Activated T-helper 1 cell treated with anti-CD3 and anti-CD28 coated beads, Interleukin-2, amount 50 U/mL, for 16 hours (primary cell): Measurements from ENCODE around the gene FBXW10.
"Not testable (repeated sequence)": the region's sequence is repeated elsewhere in the genome, so short reads cannot be mapped to it uniquely, and the experiment has no call there.

Source experiments
- DNase-seq, 2 donors: peaks; one replicate each; pipeline ENCODE4 v3.0.0-alpha.2; 2020; ENCODE audit warnings: low read depth in 1 of 2, low spot score in 1 of 2

Gene FBXW10, protein sequence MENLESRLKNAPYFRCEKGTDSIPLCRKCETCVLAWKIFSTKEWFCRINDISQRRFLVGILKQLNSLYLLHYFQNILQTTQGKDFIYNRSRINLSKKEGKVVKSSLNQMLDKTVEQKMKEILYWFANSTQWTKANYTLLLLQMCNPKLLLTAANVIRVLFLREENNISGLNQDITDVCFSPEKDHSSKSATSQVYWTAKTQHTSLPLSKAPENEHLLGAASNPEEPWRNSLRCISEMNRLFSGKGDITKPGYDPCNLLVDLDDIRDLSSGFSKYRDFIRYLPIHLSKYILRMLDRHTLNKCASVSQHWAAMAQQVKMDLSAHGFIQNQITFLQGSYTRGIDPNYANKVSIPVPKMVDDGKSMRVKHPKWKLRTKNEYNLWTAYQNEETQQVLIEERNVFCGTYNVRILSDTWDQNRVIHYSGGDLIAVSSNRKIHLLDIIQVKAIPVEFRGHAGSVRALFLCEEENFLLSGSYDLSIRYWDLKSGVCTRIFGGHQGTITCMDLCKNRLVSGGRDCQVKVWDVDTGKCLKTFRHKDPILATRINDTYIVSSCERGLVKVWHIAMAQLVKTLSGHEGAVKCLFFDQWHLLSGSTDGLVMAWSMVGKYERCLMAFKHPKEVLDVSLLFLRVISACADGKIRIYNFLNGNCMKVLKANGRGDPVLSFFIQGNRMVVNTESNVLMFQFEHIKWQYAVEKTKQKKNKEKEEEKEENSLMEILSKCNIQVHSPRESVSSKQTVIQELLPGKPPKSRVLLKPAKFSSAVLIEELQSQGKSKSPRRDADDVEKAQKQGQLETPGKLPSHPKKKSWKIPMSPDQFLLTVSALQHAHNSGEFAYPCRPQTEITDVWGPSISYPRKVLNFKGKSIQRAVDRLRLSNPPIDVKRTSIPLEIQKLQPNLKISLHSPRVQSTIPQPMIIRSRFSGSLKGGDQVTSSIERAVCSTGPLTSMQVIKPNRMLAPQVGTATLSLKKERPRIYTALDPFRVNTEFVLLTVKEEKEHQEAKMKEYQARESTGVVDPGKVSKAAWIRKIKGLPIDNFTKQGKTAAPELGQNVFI

GRCh38 chr17:18743699-18744421, at the start of gene FBXW10:
FBXW10 (plus strand) TSS chr17:18744054; CDS start chr17:18744245, 191 bp downstream.
- DNase-seq, result not testable (repeated sequence)

GRCh38 chr17:18695143-18695542, 48.7 kb upstream of the FBXW10 start:
- not testable (repeated sequence) for DNase-seq

GRCh38 chr17:18698473-18699103, 45.3 kb upstream of the FBXW10 start:
- DNase-seq, result not testable (repeated sequence)

- DNase-seq, result not testable (repeated sequence)
Observed at GRCh38 chr17:18705955-18706354, 37.9 kb upstream of the FBXW10 start.

- not testable (repeated sequence) for DNase-seq
Observed at GRCh38 chr17:18708215-18708614, 35.6 kb upstream of the FBXW10 start.

GRCh38 chr17:18712354-18712999, 31.4 kb upstream of the FBXW10 start:
- peak; percentile 29 to 33 for DNase-seq

DNA sequence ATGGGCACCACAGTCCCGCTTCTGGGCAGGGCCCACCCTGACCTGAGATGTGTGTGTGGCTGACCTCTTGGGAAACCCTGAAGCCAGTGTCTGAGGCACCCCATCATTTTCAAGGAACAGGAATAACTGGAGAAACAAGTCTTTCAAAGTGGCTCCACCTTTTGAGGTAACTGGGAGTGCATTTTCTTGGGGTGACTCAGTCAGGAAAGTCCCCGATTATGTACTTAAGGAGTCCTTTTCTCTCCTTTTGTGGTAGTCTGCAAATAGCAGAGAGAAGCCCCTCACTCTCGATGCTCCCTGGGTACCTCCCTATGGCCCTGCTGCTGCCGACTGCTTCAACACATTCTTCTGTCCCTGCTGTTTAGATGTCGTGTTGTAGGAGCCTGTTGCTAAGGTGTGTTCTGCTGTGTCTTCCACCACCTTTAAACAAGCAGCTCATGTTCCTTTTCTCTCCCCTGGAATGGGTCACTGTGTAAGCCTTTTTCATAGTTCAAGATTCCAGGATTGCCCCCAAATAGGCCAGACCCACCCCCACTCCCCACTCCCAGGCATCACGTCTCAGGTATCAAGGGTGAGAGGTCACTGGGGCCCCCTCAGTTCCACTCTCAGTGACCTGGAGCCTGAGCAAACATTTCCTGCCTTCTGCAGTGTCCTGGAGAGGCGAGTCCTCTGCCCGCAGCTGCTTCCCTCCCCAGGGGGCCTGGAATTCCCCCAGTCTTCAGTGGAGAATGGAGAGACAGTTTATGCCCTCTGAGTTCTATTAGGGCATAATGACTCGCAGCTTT, 25.0 kb upstream of the FBXW10 start:
- not testable (repeated sequence) for DNase-seq

DNA sequence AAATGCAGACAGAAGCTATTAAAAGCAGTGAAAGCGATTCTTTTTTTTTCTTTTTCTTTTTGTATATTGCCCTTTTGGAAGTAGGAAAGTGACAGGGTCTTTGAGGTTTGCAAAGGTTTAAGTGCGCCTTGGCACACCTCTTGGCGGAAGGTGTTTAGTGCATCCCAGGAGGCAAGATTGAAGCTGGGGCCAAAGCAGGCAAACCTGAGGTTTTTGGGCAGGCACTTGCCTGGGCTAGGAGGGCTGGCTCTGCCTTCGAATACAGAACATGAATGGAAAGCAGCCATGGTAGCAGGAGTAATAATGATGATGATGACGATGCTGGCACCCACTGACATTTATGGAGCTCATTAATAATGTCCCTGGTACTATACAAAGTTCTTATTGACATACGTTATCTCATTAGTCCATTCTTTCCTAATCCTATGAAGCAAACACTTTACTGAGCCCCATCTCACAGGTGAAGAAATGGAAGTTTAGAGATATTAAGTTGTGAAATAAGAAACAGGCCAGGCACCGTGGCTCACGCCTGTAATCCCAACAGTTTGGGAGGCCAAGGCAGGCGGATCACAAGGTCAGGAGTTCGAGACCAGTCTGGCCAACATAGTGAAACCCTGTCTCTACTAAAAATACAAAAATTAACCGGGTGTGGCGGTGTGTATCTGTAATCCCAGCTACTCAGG, 24.3 kb upstream of the FBXW10 start:
- DNase-seq, result not testable (repeated sequence)

GRCh38 chr17:18721775-18722547, 21.9 kb upstream of the FBXW10 start:
- not testable (repeated sequence) for DNase-seq

- not testable (repeated sequence) for DNase-seq
Observed at GRCh38 chr17:18722612-18723011, 21.2 kb upstream of the FBXW10 start.

GRCh38 chr17:18723509-18723908, 20.3 kb upstream of the FBXW10 start:
- not testable (repeated sequence) for DNase-seq

- not testable (repeated sequence) for DNase-seq
Observed at GRCh38 chr17:18732438-18732837, 11.4 kb upstream of the FBXW10 start.

DNA sequence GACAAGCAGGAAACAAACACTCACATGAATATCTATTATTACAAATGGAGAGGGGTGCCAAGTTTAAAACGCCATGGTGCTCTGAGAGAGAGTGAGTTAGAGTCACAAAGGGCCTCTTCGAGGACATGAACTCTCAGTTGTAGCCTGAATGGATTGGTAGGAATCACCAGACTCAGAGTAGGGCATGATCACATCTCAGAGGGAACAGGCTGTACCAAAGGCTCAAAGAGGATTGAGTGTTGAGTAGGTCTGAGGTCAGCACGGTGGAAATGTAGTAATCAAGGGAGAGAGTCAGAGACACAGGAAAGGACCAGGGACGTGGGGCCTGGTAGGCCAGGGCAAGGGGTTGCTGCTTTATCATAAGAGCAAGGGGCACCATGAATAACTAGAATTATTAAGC, 10.5 kb upstream of the FBXW10 start:
- not testable (repeated sequence) for DNase-seq

- not testable (repeated sequence) for DNase-seq
Observed at GRCh38 chr17:18739616-18740391, 4.0 kb upstream of the FBXW10 start.

GRCh38 chr17:18741228-18741627, 2.6 kb upstream of the FBXW10 start:
- DNase-seq, result not testable (repeated sequence)

DNA sequence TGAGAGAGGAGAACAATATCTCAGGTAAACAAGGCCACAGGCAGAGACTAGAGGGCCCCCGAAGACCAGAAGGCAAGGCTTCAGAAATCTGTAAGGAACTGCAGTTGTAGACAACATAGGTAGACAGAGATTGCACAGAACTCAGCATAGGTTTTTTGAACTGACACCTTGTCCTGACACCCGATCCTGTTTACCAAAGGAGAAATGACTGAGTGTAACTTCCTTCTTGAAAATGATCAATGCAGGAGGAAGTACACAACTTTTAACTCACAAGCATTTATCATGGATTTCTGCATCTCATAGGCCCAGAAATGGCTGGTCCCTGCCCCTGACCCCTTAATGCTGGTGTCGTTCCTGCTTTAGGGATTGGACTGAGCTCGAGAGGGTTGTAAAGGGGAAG, 872 bp downstream of the FBXW10 start:
- DNase-seq, result not testable (repeated sequence)

DNA sequence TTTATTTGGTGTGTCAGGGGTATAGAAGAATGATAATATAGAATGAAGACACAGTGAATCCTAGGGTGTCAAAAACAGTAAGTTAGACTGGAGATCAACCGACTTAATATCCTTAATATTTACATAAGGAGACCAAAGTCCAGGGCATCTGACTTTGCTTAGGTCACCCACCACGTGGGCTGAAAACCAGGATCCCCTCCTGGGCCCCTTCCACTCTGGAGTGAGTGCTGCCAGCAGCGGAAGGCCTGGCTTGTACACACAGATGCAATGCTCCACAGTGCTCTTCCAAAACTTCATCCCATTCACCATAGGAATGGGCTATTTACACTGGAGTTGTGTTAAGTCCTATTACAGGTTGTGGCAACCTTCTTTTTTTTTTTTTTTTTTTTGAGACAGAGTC, 2.7 kb downstream of the FBXW10 start:
- not testable (repeated sequence) for DNase-seq
